Dendritic cell treated with granulocyte-macrophage colony-stimulating factor and Interleukin-4, amounts not matched to agents 40 ng/mL and 50 ng/mL, for 4 days (primary cell): ENCODE data around the gene SUPT3H.

Experiments
- H3K27ac Mint-ChIP-seq: one replicate; pipeline ENCODE4 v1.8.0; 2022; ENCODE audit warnings: mild to moderate bottlenecking, mixed read lengths
- H3K27me3 Mint-ChIP-seq: one replicate; pipeline ENCODE4 v1.8.0; 2022; ENCODE audit warnings: mild to moderate bottlenecking, mixed read lengths
- H3K36me3 Mint-ChIP-seq: one replicate; pipeline ENCODE4 v1.8.0; 2022; ENCODE audit warnings: low read depth, mixed read lengths
- H3K4me1 Mint-ChIP-seq: one replicate; pipeline ENCODE4 v1.8.0; 2022; ENCODE audit warnings: low read depth, mixed read lengths
- H3K4me3 Mint-ChIP-seq: one replicate; pipeline ENCODE4 v1.8.0; 2022; ENCODE audit warnings: mild to moderate bottlenecking, moderate library complexity, mixed read lengths
- H3K9me3 Mint-ChIP-seq: one replicate; pipeline ENCODE4 v1.8.0; 2022; ENCODE audit warnings: mixed read lengths
- intact Hi-C: fragments of 100-400 bp; cut with micrococcal nuclease; formaldehyde crosslinking; loops from one replicate; pipeline ENCODE4 v1.15.0; 2022

The SUPT3H gene

GRCh38 chr6:44828780-44829179 lies 549.0 kb downstream of the SUPT3H start:
- Mint-ChIP-seq H3K9me3 (no peaks in the 10 kb centered on the region), H3K27me3 (no peaks in the 10 kb centered on the region), H3K27ac (peak overlapping the region; percentile 5), H3K4me3 (no peak overlapping the region), H3K4me1 (peaks cover 10% of the 10 kb centered on the region), H3K36me3 (no peaks in the 10 kb centered on the region)
- intact Hi-C loops = no loop called here

DNA sequence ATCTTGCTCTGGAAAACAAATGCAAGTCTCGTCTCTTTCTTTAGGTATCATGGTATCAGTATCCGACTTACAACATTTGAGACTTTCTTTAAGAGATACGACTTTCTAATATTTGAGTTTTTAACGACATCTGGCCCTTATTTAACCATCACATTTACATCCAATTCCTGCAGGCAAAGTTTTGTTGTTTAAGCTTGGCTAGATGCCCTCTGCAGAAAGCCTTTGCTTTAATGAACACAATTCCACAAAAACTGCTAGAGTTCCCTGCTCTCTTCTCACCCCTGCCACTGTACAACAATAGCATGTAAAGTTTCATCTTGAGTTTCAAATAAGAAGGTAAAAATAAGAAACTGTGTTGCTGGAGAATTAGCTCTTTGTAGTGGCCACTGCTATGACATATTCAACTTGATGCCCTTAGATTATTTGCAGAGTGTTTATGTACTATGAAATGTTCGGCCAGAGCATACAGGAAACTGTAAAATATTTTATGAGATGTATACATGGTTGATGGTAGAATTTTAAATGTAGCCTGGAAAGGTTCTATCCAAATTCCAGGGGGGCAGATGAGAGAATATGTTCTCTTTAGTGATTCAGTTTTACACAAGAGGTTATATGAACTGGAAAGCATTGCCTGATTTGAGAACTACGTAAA lies 551.6 kb downstream of the SUPT3H start:
- intact Hi-C loops = no loop called here
- H3K27ac Mint-ChIP-seq = no peak overlapping the region
- peaks cover 10% of the 10 kb centered on the region for H3K4me1 Mint-ChIP-seq
- H3K36me3 Mint-ChIP-seq = no peaks in the 10 kb centered on the region
- no peaks in the 10 kb centered on the region for H3K27me3 Mint-ChIP-seq
- no peaks in the 10 kb centered on the region for H3K9me3 Mint-ChIP-seq
- no peak overlapping the region for H3K4me3 Mint-ChIP-seq

- Mint-ChIP-seq H3K27me3 (no peaks in the 10 kb centered on the region), H3K27ac (no peak overlapping the region), H3K4me1 (peaks cover 16% of the 10 kb centered on the region), H3K36me3 (no peaks in the 10 kb centered on the region), H3K9me3 (no peaks in the 10 kb centered on the region), H3K4me3 (no peak overlapping the region)
- intact Hi-C loops = no loop called here
These were observed 552.5 kb downstream of the SUPT3H start for GRCh38 chr6:44825273-44825672.

DNA sequence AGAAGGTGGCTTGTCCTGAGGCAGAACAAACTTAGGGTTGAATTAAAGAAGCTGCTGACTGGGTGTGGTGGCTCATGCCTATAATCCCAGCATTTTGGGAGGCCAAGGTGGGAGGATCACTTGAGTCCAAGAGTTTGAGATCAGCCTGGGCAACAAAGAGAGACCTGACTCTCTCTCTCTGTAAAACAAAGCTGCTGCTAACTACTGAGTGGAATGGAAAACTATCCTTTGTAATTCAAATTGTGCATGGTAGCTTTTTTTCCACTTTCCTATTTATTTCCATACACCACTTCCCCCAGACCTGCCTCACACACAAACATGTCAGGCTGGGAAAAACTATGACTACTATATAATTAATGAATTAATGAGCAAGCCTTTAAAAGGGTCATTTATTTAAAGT lies 553.2 kb downstream of the SUPT3H start:
- Mint-ChIP-seq H3K27ac (no peak overlapping the region), H3K9me3 (no peaks in the 10 kb centered on the region), H3K4me3 (no peak overlapping the region), H3K27me3 (no peaks in the 10 kb centered on the region), H3K4me1 (peaks cover 19% of the 10 kb centered on the region), H3K36me3 (no peaks in the 10 kb centered on the region)
- intact Hi-C loops = no loop called here

- Mint-ChIP-seq H3K36me3 (no peaks in the 10 kb centered on the region), H3K4me1 (peaks cover 9% of the 10 kb centered on the region)
- intact Hi-C loops = no loop called here
These were observed 557.0 kb downstream of the SUPT3H start for GRCh38 chr6:44820759-44821158.

GRCh38 chr6:44820321-44820720 lies 557.4 kb downstream of the SUPT3H start:
- Mint-ChIP-seq H3K27me3 (no peaks in the 10 kb centered on the region), H3K4me1 (peaks cover 9% of the 10 kb centered on the region), H3K27ac (peak overlapping the region; percentile 28), H3K36me3 (no peaks in the 10 kb centered on the region), H3K4me3 (no peak overlapping the region), H3K9me3 (no peaks in the 10 kb centered on the region)
- intact Hi-C loops = no loop called here

More at GRCh38 chr6:44820759-44821158, 557.0 kb downstream of the SUPT3H start:
- Mint-ChIP-seq H3K27me3 (no peaks in the 10 kb centered on the region), H3K9me3 (no peaks in the 10 kb centered on the region), H3K27ac (peak overlapping the region; percentile 28), H3K4me3 (no peak overlapping the region)

- Mint-ChIP-seq H3K36me3 (no peaks in the 10 kb centered on the region), H3K4me1 (peaks cover 12% of the 10 kb centered on the region), H3K27ac (no peak overlapping the region), H3K27me3 (no peaks in the 10 kb centered on the region), H3K9me3 (no peaks in the 10 kb centered on the region), H3K4me3 (no peak overlapping the region)
- intact Hi-C loops = no loop called here
These were observed 566.3 kb downstream of the SUPT3H start for GRCh38 chr6:44811456-44811855.

DNA sequence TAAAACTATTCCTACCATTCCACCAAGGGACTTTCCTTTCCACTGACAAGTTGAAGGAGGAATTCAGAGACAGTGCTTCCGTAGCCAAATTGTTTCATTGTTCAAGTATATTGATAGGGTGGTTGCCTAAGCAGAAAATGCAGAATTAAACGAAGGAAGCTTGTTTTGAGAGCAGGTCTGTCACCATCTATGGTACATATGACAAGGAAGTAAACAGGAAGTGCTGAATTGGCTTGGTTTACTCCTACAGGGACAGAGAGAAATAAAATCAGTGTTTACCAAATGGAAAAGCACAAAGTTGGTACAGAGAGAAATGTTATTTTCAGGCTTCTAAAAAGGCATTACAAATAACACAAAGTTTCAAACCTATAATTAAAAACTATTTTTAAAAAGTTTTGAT lies 568.5 kb downstream of the SUPT3H start:
- Mint-ChIP-seq H3K4me1 (peaks cover 12% of the 10 kb centered on the region), H3K4me3 (no peak overlapping the region), H3K9me3 (no peaks in the 10 kb centered on the region), H3K36me3 (no peaks in the 10 kb centered on the region), H3K27me3 (no peaks in the 10 kb centered on the region), H3K27ac (no peak overlapping the region)
- intact Hi-C loops = no loop called here

DNA sequence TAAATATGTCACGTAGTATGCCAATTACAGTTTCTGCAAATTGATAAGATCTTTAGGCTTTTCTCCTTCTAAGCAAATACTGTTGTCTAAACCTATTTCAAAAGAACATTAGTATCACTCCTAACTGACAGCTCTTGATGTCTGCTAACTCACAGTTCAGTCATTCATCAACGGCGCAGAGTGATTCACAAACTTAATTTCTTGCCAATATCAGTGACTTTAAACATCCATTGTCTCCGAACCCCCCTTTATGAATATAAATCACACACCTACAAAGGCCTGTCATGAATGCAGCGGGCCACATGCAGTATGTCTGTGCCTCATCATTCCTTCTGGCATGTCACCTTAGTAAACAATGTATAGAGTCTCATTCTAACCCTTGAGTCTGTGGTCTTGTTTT lies 569.6 kb downstream of the SUPT3H start:
- Mint-ChIP-seq H3K4me1 (peaks cover 12% of the 10 kb centered on the region), H3K27ac (no peak overlapping the region), H3K27me3 (no peaks in the 10 kb centered on the region), H3K36me3 (no peaks in the 10 kb centered on the region), H3K9me3 (no peaks in the 10 kb centered on the region), H3K4me3 (no peak overlapping the region)
- intact Hi-C loops = no loop called here

DNA sequence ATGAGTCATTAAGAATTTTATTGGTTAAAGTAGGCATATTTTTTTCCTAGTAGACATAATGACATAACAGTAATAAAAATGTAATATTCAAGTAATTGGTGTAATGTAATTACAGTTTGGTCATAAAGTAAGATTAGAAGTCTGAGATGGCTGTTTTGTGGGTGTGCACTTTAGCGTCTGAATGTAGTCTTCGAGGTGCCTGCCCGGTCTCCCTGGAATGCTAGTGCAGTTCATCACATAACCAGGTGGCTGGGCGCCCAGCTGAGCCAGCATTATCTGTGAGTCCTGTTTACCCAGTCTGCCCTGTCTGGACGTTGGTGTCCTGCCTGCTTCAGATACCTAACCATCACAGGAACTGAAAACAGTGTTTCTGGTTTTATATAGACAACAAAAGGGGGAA lies 571.1 kb downstream of the SUPT3H start:
- intact Hi-C loops = no loop called here
- Mint-ChIP-seq H3K4me1 (peaks cover 11% of the 10 kb centered on the region), H3K9me3 (no peaks in the 10 kb centered on the region), H3K27ac (no peak overlapping the region), H3K4me3 (no peak overlapping the region), H3K36me3 (no peaks in the 10 kb centered on the region), H3K27me3 (no peaks in the 10 kb centered on the region)

GRCh38 chr6:44805238-44805846 lies 572.4 kb downstream of the SUPT3H start:
- Mint-ChIP-seq H3K27me3 (peaks cover 2% of the 10 kb centered on the region), H3K9me3 (no peaks in the 10 kb centered on the region), H3K4me3 (no peak overlapping the region), H3K27ac (no peak overlapping the region), H3K36me3 (no peaks in the 10 kb centered on the region), H3K4me1 (peaks cover 10% of the 10 kb centered on the region)
- intact Hi-C loops = no loop called here

DNA sequence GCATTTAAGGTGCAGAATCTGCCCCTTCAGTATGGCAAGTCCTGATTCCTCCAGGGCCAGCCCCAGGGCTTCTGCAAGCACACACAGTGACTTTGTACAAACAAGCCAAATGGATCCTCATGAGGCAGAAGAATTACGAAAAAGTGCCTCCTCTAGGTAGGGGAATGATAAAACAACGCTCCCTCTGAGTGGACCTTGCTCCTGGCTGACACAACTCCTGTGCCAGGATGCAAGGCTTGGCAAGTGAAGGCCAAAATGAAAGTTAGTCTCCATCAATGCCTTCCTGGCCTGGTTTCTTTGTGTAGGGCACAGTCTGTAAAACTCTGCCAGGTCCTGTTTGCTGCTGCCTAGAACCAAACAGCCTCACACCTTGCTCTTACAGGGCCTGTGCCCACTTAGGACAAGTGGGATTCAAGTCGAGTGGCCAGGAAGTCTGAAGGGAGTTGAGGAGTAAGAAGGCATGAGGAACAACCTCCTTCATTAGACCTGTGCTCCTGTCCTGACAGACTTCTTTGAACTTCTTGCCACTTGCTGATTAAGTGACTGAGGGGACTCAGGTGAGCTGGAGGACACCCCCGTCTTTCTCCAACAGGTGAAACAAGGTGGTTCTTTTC lies 573.1 kb downstream of the SUPT3H start:
- intact Hi-C loops = no loop called here
- Mint-ChIP-seq H3K27me3 (peaks cover 2% of the 10 kb centered on the region), H3K36me3 (no peaks in the 10 kb centered on the region), H3K9me3 (no peaks in the 10 kb centered on the region), H3K4me3 (no peak overlapping the region), H3K4me1 (peaks cover 10% of the 10 kb centered on the region), H3K27ac (no peak overlapping the region)

GRCh38 chr6:44804016-44804415 lies 573.7 kb downstream of the SUPT3H start:
- no peak overlapping the region for H3K27ac Mint-ChIP-seq
- intact Hi-C loops = no loop called here
- H3K9me3 Mint-ChIP-seq = no peaks in the 10 kb centered on the region
- no peaks in the 10 kb centered on the region for H3K36me3 Mint-ChIP-seq
- H3K4me1 Mint-ChIP-seq = peaks cover 4% of the 10 kb centered on the region
- H3K27me3 Mint-ChIP-seq = peaks cover 3% of the 10 kb centered on the region
- no peak overlapping the region for H3K4me3 Mint-ChIP-seq

GRCh38 chr6:44800784-44801592 lies 576.7 kb downstream of the SUPT3H start:
- H3K9me3 Mint-ChIP-seq = peaks cover 3% of the 10 kb centered on the region
- no peaks in the 10 kb centered on the region for H3K36me3 Mint-ChIP-seq
- no peak overlapping the region for H3K27ac Mint-ChIP-seq
- H3K4me3 Mint-ChIP-seq = no peak overlapping the region
- peaks cover 23% of the 10 kb centered on the region for H3K4me1 Mint-ChIP-seq
- peaks cover 3% of the 10 kb centered on the region for H3K27me3 Mint-ChIP-seq
- intact Hi-C loops = no loop called here
